ENCODE results near the gene TRAK1. TPM values are rescaled to one million over a fixed set of nuclear protein-coding genes. Genes with fewer than 3 reads are reported as not detected.

The TRAK1 gene
- total RNA-seq, 1 experiment from 2014 or later: 15.5 TPM

DNA sequence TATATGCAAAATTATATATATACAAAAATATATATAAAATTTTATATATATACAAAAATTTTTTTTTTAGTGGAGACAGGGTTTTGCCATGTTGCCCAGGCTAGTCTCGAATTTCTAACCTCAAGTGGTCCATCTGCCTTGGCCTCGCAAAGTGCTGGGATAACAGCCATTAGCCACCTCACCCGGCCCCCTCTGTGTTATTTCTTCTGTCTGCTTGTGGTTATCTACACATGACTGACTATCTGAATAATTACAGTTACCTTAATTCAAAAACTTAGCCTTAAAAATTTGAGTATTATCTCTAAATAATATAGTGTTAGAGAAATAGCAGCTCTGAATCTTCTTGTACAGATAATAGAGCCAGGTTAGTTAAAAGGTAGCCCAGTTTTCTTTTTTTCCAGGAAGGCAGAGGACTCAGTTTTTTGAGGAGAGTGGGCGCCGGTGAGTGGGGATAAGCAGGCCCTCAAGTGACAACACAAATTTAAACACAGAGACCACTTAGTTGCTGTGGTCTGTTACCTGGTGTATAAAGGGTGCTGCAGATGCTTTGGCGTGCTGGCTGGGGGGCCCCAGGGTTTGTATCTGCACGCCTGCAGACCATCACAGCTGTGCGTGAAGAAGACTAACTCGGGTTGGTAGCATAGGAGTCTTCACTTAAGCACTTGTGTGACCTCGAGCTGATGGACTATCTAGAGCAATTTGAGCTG is 83.7 kb downstream of the TRAK1 start:
- DNase-seq (ENCODE audit: extremely low read depth, low read depth): no peak

DNA sequence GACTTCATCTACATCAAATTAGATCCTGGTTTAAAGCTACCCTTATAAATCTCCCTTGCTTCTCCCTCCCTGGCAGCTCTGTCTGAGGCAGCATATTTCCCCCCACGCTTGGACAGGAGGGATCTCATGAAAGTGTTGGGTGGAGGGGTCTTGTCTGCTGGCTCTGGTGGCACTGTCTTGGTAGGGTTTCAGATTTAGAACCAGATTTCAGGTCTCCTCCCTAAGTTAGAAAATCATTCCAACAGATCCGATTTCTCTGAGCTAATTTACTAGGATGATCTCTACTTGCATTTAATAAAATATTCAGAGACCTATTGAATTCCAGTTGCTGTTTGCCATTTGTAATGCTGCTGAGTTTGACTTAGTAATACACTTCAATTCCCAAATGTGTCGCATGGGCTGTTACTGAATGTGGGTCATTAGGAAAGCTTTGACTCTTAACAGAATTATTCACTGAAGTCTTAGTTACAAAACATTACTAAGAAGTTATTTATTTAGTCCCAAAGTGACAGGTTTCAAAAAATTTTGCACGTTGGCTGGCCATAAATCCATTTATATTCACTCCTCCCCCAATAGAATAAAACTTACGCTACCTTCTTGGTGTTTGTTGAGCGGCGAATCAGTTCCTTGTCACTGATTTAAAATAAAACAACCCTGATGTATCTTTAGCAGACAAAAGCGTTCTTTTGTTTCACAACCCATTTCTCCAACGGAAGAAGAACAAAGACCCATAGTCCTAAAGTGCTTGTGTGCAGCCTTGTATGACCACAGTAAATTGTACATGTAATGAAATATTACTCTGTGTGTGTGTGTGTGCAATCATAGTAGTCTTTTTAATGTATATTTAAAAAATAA is 84.5 kb downstream of the TRAK1 start:
- no peak for DNase-seq (ENCODE audit: extremely low read depth, low read depth)

DNA sequence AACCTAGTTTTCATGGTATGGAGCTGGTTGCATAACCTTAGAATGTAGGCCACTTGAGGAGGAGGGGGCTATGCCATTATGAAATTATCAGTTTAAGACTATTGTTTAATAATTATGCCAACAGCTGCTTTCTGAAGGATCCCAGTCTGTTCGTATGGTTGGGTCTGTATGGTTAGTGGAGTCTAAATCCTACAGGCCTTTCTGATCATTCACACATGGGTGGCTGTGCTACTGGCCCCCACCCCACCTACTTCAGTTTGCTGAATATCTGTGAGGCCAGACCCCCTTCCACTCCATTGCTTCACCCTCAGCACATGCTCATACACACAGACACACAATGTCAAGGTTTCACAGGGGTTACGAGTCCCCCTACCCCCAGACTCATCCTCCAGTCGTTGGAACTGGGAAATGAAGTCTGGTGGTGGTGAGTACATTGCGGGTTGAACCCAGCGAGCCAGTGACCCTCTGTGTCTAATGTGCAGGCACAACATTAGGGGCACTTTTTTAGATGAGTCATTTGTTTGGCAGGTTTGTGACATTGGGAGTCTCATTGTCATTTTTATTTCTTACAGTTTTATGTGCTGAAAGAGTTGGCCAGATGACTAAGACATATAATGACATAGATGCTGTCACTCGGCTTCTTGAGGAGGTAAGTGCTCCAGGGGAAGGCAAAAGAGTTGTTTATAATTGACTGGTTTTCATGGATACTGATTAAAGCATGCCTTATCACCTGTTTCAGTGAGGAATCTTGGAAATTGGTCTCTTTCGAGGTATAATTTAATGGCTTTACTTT is 85.3 kb downstream of the TRAK1 start:
- DNase-seq (ENCODE audit: extremely low read depth, low read depth): no peak

DNA sequence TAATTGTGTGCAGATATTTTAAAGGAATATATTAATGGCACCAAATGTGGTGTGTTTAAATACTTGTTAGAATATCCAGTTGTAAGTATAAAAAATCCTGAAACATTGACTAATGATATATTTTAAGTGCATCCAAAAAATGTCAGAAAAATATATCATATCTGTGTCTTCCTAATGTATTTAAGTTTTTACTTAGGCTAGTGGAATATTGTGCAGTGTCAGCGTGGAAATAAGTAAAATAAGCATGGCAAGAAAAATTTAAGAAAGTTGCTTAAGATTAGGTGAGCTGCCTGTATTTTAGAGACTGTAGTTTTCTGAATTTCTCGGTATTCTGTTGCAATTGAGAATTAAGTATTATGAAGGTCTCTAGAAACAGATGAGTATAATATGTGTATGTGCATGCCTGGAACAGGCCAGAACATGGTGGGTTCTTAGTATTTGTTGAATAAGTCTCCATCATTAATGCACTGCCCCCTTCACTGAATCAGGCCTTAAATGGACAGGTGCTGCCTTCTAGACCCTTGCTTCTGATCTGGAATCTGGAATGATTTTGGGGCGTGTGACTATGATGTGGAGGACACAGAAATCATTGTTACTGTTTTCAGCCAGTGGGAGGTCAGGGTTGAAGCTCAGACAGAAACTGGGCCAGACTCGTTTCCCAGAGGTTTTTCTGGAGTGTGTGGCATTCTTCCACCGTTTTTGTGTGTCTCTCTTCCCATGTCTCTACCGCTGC is 86.1 kb downstream of the TRAK1 start:
- no peak for DNase-seq (ENCODE audit: extremely low read depth, low read depth)

DNA sequence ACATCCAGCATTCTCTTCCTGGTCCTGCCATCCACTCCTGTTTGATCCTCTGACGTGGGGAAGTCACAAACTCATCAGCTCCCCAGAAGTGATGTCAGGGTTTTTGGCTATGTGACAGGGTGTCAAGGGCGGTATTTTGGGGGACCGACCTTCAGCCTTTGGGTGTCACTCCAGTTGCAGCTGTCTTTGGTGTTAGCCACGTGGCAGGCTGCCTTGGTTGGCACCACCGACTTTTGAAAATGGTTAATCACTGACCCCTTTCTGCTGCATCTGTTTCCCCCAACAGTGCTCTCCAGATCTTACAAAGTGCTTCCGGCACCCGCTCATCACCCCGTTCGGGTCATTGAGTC is 86.6 kb downstream of the TRAK1 start:
- no peak for DNase-seq (ENCODE audit: extremely low read depth, low read depth)

- DNase-seq (ENCODE audit: extremely low read depth, low read depth): peak; percentile 46
Observed at GRCh38 chr3:42179110-42179725, 88.1 kb downstream of the TRAK1 start.

- DNase-seq (ENCODE audit: extremely low read depth, low read depth): no peak
Observed at GRCh38 chr3:42180901-42181300, 89.7 kb downstream of the TRAK1 start.

GRCh38 chr3:42182555-42182954 is 91.4 kb downstream of the TRAK1 start:
- no peak for DNase-seq (ENCODE audit: extremely low read depth, low read depth)

DNA sequence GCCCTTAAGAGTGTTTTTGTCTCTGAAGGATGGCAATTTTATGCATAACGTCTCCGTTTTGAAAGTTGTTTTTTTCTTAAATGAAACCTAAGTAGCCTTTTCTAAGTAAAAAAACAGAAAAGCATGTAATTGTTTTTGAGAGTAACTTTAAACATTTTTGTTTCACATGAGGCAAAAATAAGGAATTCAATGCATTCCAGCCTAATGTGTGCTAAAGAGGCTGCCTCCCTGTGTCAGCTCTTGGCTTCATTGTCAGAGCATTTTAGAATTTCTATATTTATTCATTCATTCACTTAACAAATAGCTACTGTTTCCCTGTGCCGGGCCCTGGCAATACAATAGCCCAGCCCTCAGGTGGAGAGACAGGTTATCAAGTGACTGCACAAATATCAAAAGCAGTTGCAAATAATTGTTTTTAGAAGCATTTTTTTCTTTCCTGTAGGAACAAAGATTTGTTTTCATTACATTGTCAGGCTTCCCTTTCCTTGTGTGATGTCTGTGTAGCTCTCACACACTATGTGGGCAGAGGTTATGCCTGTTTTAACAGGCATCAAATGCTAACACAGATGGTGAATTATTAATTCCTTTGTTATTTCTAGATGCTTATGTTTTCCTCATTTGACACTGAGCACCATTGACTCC is 93.0 kb downstream of the TRAK1 start:
- no peak for DNase-seq (ENCODE audit: extremely low read depth, low read depth)

GRCh38 chr3:42184651-42185443 is 93.7 kb downstream of the TRAK1 start:
- DNase-seq (ENCODE audit: extremely low read depth, low read depth): no peak

DNA sequence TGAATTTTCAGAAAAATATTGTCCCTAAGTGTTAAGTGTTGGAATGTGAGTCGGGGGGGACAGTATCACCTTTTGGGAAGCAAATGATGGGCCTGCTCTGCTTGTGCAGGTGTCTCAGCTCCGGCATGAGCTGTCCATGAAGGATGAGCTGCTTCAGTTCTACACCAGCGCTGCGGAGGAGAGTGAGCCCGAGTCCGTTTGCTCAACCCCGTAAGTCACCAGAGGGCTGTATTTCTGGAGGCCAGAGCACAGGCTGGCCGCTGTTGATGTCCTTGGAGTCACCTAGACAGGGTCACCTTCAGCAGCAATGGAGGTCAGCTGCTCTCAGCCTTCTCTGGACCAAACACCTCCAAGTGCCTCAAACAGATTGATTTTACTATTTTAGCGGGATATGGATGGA is 96.8 kb downstream of the TRAK1 start:
- DNase-seq (ENCODE audit: extremely low read depth, low read depth): no peak

DNA sequence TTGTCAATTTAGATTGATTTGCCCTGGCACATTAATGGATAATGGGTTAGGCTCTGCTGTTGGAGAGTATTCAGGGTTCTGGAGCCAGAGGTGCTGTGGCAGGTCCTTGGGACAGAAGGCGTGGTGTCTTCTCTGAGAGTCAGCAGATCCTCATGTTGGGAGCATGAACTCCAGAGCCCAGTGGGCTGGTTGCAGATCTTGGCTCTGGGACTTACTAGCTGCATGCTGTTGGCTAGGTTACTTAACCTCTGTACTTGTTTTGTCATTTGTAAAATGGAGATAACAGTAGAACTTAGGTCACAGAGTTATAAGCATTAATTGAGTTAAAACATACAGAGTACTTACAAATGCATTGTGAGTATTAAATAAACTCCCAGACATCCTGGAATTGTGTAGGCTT is 97.2 kb downstream of the TRAK1 start:
- DNase-seq (ENCODE audit: extremely low read depth, low read depth): no peak

GRCh38 chr3:42189001-42189460 is 97.9 kb downstream of the TRAK1 start:
- no peak for DNase-seq (ENCODE audit: extremely low read depth, low read depth)

DNA sequence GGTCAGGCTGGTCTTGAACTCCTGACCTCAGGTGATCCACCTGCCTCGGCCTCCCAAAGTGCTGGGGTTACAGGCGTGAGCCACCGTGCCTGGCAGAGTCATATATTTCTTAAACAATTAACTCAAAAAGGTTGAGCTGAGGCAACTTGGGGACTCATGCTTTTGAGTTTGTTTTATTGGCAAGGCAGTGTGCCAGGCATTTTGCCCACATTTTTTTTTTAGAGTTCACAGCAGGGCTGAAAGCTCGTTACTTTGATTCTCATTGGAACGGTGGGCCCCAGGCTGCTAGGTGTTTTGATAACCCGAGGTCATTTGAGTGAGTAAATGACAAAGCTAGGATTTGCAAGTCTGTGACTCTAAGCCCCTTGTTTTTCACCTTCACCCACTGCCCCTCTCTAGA is 98.6 kb downstream of the TRAK1 start:
- no peak for DNase-seq (ENCODE audit: extremely low read depth, low read depth)

GRCh38 chr3:42190701-42191442 is 99.7 kb downstream of the TRAK1 start:
- DNase-seq (ENCODE audit: extremely low read depth, low read depth): peak; percentile 44

DNA sequence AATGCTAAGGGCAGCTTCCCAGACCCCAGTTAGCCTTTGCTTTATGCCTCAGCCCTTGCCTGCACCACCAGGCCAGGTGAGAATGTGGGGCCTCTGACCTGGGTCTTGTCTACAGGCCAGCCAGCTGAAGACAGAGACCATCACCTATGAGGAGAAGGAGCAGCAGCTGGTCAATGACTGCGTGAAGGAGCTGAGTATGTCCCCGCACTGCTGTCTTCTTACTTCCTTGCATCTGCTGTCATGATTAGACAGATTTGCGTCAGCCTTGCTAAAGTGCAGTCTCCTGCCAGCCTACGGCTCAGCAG is 100.2 kb downstream of the TRAK1 start:
- no peak for DNase-seq (ENCODE audit: extremely low read depth, low read depth)

DNA sequence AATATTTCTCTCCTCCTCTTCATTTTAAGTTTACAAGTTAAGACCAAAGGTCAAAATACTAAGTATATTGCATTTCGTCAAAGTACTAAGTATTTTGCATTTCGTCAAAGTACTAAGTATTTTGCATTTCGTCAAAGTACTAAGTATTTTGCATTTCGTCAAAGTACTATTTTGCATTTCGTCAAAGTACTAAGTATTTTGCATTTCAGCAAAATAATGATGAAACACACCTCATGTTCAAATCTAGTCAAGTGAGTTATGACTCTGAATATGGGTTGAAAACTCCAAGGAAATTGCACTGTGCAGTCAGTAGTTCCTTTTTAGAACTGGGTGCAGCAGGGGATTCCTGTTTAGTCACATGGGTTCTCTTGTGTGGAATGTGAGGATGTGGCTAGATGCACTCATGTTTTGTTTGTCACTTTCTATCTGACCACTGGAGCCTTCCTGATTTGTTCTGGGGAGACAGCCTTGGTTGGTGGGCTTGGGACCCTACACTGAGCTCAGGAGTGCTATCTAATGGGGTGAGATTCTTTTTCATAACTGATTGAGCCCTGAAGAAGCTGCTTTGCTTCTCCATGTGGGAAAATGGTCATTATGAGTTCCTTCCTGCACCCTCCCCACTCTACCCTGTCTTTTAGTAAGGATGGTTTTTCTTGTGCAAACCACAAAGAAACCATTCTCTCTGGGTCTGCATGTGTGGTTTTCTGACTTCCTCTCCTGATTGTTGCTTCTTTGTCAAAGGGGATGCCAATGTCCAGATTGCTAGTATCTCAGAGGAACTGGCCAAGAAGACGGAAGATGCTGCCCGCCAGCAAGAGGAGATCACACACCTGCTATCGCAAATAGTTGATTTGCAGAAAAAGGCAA is 101.4 kb downstream of the TRAK1 start:
- DNase-seq (ENCODE audit: extremely low read depth, low read depth): no peak

All from NCI-H460 (cell line).